ENCODE results near the gene RAP1GAP.

The RAP1GAP gene

DNA sequence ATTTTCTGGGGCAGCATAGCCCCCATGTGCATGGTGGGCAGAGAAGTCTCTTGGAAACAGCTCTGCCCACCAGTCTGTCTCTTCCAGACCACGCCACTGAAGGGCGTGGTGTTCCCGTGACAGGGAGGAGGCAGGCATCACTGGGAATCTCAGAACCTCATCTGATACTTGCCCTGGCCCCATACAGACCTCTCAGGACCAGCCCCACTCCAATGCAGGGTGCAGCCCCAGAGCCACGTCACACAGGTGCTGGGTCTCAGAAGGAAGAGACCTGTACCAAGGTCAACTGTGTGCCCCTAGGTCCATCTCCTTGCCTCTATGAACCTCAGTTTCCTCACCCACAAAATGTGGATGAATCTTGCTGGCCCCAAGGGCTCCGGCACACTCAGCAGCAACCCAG lies 7.3 kb downstream of the RAP1GAP start:
- DNase-seq = no peak

DNA sequence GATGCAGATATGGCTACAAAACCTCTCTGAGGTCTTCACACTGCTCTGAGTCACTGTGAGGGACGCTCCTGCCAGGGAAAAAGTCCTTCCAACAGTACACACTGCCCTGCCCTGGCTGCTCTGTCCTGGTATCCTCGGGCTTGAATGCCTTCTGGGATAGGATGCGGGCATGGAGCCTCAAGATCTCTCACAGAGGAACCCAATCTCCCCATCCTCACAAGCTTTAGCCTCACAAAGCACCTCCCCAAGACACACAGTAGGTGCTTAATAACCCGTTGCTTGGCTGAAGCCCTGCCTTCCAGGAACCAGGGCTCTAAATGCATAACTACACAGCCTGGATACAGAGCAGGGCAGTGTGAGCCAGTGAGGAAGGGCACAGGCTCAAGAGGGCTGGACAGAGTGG lies 9.2 kb downstream of the RAP1GAP start:
- DNase-seq = no peak

DNA sequence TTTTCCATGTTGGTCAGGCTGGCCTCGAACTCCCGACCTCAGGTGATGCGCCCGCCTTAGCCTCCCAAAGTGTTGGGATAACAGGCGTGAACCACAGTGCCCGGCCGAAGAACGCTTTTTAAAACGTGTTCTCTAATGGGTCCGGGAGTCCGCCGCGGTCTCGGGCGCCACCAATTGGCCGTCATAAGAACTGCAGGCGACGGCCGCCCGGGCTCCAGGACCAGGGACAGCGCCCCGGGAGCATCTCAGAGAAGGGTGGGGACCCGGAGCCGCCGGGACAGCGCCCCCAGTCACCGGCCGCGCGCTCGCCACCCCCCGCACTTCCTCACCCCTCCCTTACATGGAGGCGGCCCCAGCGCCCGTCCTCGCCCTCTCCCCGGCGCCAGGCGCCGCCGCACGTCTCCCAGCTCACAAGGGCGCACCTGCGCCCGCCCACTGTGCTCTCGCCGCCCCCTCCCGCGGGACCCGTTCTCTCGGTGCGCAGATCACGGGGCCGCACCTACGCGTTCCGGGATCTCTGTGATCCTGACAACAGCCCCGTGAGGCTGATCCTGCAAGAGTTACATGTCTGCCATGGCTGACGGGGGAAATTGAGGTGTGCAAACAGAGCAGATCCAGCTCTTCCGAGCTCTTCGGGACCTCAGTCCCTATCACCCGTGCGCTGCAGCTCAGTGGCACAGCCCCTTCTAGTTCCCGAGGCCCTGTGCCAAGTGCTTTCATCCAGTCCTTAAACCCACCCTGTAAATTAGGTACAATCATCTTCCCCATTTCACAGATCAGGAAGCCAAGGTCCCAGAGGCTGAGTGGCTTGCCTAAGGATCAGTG lies 9.8 kb downstream of the RAP1GAP start:
- DNase-seq = peak; percentile 83

DNA sequence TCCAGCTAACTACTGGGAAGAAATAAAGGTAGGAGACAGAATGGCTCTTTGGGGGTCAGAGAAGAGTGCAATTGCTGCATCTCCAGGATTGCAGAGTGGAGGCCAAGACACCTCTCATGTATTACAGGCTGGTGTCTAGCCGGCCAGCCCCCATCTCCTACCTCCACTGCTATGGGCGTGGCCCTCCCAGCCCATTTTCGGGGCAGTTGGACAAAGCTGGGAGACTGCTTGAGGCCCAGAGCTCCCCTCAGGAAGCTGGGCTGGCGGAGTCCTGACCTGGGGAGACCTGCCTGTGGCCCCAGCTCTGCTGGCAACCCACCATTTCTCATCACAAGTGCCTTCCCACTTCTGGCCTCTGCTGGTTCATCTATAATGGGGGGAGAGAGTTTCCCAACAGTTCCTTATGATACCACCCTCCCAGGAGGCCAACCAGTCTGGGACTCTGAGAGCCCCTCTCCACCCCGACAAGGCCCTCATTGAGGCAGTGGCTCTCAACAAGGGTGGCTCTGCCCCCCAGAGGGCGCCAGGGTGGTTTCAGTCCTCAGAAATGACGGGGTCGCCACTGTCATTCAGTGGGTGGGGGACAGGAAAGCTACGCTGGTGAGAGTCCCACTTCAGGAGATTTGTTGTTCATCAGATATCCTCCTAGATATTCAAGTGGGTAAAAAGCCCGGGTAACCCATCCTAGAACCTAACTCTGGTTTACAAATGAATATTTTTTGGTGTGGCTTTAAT lies 11.5 kb downstream of the RAP1GAP start:
- no peak for DNase-seq

DNA sequence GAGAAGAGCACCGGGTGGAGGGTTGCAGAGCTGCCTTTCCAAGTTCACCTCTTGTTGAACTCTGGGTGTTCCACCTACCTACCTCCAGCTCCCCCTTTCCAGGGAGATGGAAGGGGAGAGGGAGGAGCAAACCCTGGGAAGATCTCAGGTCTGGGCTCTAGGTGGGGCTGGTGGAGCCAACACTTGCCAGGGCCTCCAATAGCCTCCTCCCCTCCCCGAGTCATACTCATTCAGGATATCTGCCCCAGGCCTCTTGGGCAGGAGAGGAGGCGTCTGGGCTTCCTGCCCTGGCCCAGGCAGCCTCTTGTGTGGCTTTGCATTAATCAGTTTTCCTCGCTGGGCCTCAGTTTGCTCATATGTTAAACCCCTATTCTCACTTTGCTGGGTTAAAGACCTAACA lies 13.4 kb downstream of the RAP1GAP start:
- DNase-seq = peak; percentile 36

DNA sequence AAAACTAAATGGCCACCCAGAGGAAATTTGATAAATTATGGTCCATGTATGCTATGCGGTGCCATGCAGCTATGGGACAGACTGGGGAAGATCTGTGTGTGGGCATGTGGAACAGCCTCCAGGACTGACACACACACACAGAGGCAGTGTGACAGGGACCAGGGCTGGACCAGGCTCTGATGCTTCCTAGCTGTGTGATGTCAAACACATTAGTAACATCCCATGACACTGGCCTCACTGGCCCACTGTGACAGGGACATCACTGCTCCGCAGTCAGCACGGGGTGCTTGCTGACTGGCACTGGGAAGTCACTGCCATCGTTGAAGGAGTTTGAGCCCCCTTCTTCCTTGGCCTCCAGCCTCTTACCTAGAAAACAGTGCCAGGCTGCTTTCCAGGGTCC lies 13.9 kb downstream of the RAP1GAP start:
- no peak for DNase-seq

DNA sequence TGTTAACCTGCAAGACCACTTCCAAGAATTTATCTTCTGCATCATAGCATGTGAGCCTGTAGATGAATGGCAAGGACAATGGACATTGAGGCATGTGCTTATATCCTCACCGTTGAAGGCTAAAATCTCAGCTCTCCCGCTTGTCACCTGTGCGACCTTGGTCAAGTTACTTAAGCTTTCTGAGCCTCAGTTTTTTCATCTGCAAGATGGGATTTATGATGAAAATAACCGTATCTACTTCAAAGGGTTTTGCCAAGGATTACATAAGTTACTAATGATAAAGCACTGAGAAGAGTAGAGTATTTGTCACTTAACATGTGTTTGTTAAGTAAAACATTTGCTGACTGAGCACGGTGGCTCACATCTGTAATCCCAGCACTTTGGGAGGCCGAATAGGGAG lies 14.9 kb downstream of the RAP1GAP start:
- no peak for DNase-seq

DNA sequence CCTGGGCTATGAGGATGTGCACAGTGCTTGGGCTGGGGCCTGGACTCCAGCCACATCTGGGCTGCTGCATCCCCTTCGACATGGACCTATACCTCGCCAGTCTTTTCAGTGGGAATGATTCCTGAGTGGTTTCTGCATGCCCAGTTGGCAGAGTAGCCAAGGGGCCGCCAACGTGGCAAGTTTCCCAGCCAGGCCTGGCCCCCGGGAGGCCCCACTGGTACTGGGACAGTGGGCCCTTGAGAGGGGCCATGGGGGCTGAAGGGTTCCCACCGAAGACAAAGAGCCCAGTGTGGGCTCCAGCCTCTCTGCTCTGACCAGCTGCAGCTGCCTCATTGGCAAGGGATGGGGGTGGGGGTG lies 15.4 kb downstream of the RAP1GAP start:
- DNase-seq = no peak

DNA sequence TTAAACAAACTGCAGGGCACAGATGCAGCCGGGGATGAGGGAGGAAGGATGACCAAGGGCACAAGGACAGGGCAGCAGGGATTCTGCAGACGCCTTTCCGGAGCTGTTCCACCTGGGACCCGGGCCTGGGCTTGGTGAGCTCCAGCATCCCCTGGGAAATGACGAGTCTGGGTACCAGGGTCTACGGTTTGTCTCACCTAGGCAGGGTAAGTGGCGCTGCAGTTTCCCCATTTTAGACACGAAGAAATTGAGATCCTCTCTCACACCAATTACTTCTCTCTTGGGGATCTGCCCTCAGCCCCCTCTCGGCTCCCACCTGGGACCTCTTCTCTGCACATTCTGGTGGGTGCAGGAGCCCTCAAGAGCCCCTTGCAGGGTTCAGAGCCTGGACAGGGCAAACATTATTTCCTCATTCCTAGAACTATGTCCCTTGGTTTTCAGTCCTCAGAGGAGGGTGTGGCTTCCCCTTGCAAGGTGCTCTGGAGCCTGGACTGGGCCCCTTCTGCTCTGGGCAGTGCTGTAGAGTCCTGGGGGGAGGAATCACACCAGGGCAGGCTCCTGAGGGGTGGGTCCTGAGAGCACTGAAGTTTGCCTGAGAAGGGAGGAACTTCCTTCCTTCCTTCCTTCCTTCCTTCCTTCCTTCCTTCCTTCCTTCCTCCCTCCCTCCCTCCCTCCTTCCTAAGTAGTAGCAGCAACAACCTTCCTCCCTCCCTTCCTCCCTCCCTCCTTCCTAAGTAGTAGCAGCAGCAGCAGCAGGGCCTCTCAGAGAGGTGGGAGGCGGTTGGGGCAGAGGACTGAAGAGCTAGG lies 16.0 kb downstream of the RAP1GAP start:
- no peak for DNase-seq

DNA sequence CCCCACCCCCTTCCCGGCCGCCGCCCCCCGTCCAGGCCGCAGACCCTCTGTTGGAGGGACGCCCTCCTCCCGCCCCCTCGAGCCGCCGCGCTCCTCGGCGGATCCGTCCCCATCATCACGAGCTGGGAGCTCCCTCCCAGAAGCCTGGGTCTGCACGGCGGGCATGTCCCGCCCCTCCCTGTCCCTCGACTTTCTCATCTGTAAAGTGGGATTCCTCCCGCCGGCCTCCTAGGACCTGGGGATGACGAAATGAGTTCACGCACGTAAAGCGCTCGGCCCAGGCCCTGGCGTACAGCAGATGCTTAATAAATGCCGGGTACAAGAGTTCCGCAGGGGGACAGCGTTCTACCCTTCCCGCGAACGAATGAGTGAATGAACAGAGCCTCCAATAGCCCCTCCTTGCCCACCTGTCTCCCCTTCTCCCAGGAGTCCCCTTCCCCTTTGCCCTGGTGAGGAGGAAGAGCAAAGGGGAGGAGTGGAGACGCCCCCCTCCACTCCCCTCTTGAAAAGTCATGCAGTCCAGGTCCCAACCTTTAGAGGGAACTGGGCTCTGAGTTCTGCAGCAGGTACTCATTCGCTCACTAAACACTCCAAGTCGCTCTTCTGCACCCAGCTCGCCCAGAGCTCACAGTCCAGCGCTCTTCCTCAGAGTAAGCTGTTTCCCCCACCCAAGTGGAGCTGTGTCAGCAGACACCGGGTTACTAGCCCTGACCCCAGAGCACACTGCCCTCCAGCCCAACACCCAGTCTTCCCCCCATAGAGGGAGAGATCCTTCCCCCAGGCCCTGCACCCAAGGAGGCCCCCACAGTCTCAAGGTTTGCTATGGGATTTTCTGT lies 16.8 kb downstream of the RAP1GAP start:
- no peak for DNase-seq

DNA sequence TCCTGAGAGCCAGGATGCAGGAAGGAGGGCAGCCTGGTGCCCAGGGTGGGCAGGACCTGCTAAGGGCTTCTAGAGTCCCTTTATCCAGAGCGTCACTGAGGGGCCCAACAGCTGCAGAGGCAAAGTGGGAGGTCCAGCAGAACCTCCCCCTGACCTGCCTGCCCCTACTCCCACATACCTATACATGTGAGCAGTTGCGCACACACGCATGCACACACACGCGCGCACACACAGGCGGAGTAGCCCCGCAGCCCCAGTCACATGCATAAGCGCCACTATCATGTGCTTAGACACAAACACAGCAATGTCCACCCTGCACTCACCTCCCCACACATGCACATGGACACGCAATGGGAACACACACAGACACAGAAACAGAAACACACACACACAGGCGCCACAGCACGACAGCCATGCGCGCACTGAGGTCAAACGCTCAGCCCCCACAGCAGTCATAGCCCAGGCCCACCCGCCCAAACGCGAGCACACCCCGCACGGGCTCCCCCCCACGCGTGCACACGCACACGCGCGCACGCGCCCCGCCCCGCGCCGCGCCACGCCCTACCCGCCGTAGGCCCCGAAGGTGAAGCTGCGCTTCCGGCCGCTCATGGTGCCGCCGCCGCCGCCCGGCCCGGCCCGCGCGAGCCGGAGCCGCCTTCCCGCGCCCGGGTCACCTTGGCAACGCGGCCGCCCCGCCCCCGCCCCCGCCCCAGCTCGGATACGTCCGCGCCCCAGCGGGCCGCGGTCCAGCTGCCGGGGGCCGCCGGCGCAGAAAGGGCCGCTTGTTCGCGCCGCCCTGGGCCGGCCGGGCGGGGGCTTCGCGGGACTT lies 17.7 kb downstream of the RAP1GAP start:
- DNase-seq = peak; percentile 57

DNA sequence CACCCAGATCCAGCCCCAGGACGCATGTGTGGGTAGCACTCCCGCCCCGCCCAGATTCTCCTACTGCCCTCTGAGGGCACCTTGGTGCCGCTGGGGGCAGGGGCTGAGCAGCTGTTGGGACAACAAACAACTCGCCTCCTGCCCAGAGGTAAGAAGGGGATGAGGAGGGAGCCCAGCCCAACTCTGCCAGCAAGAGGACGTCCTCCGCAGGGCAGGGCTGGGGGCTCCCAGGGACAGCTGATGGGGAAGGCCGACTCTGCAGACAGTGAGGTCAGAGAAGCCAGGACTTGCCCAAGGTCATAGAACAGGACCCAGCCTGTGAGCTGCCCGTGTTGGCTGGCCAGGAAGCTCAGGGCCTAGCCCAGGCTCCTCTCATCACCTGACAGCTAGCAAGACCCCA lies 18.8 kb downstream of the RAP1GAP start:
- DNase-seq = no peak

DNA sequence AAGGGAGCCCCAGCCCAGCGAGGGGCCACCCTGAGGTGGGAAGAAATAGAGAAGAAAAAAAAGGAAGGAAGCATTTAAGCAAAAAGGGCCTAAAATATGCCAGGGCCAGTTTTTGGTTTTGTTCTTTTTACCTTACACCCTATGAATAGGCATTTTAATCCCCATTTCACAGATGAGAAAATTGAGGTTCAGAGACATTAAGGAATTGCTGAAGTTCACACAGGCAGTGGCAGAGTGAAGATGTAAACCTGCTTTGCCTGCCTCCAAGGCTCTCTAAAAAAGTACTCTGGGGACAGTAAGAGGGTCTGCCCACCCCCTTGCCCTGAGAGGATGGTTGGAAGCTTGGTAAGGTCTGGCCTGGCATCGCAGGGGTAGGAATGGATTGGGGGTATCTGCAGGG lies 19.8 kb downstream of the RAP1GAP start:
- no peak for DNase-seq

DNA sequence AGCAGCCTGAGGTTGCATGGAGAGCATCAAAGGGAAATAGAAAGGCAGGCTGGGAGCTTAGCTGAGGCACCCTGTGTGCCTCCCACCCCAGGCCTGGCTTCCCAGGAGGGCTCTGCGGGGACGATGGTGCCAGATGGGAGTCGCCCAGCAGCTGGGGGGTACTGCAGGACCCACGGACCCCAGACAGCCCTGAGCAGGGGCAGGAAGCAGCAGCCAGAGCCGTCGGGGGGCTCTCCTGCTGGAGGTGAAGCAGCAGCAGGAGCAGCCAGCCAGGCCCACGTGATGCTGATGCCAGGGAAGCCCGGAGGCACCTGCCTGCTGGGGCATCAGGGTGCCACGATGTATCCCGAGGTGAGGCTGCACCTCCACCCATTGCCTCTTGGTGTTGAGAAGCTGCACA lies 20.4 kb downstream of the RAP1GAP start:
- DNase-seq = no peak

DNA sequence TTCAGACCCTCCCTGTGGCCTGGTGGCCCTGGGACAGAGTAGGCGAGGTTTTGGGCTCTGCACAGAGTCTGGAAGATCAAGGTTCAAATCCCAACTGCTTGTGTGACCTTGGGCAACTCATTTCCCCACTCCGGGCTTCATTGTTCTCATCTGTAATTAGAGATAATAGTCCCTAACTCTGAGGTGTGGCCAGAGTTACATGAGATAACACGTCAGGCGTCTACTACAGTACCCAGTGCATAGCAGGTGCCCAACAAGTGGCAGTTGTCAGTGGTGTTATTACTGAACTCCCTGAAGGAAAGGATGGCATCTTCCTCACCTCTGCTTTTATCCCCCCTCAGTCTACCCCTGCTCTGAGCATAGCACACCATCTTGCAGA lies 20.8 kb downstream of the RAP1GAP start:
- no peak for DNase-seq

DNA sequence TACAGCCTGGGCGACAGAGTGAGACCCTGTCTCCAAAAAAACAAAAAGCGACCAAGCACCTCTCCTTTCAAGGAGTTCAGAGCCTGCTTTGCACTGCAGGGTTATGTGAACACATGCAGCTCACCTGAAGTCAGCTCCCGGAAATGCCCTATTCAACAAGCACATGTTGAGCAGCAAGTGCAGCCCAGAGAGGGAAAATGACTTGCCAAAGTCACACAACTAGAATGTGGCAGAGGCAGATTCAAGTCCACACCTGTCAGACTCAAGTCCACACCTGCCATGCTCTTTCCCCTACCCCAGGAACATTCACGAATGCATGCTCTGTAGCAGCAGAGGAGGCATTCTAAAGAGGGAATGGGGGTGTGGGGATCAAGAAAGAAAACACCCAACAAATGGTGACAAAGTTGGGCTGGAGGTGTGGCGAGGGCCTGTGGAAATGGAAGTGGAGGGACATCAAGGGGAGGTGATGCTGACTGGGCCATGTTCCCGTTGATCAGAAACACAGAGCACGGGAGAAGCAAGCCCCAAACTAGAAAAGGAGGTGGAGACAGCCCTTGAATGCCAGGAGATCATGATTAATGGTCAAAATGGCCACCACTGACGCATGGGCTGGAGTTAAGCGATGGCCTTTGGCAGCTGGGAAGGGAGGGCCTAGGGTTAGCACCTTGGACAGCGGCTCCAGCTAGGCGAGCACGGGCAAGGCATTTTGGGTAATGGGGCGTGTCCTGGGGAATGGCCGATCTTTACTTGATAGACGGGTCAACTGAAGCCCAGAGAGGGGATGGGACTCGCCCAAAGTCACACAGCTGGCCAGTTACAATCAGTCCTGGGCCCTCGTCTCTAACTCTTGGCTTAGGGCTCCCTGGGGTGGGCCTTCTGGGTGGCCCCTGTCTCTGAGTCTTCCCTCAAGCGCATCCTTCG lies 21.5 kb downstream of the RAP1GAP start:
- DNase-seq = peak; percentile 89

DNA sequence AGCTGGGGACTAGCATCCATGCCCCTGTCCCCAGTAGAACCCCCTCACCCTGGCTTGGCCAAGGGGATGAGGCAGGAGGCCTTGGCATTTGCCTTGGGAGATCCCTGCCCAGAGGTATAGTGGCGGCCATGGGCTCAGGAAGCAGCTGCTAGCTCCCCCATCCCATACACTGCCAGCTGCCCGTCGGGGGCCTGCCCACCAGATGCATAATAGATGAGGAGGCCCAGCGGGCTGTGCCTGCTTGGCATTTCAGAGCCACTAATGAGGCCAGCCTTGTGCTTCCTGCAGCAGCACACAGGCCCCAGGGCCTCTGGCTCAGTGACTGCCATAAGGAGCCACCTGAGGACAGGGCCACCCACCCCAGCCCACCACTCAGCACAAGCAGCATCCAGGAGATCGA lies 23.6 kb downstream of the RAP1GAP start:
- DNase-seq = no peak

DNA sequence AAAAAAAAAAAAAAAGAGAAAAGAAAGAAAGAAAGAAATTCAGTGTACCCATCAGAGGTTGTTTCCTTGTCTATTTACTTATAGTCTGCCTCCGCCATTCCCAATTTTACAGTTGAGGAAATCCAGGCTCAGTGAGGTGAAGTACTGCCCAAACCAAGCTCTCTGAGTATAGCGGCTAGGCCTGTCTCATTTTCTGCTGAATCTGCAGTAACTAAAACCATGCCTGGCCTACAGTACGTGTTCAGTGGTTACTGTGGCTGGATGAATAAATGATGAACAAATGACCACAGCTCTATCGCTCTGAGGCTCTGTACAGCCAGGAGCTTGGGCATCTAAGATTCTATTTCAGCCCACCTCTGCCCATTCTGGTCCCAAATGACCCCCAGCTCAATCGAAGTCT lies 24.3 kb downstream of the RAP1GAP start:
- DNase-seq = no peak

DNA sequence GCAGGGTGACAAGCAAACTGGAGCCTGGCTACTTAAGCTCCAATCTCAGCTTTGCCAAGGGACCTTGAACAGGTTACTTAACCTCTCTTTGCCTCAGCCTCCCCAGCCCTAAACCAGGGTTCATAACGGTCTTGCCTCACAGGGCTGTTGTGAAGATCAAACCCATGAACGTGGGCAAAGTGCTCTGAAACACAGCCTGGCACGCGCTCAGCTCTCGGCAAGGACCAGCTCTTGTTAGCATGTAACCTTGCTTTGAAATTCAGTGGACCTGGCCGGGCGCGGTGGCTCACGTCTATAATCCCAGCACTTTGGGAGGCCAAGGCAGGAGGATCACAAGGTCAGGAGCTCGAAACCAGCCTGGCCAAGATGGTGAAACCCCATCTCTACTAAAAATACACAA lies 24.8 kb downstream of the RAP1GAP start:
- no peak for DNase-seq

DNA sequence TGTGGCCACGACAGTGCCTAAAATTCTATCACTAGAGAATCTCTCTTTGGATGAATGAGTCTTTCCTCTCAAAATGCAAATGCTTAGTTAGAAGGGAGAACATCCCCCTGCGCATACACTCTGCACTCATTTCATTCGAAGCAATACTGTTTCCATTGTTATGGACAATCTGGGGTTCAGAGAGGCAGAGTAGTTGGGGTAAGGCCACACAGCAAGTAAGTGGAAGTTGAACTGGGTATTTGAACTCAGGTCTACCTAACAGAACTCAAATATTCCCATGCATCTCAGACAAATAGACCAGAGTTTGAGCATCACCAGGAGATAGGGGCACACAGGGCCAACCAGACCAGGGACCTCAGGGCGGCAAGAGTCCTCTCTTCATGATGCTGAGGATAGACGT lies 25.5 kb downstream of the RAP1GAP start:
- DNase-seq = no peak
